Memory B cell (primary cell): ENCODE results near the gene PEX14.
"Not testable (repeated sequence)": the region's sequence is repeated elsewhere in the genome, so short reads cannot be mapped to it uniquely, and the experiment has no call there.

Source experiments
- ATAC-seq: fragments of 150-1000 bp; cut with Tn5 transposase; 2 replicates; pipeline ENCODE4 v1.10.0; 2021; ENCODE audit warnings: low read depth, mild to moderate bottlenecking, moderate library complexity
- DNase-seq, 2 donors: peaks; one replicate each; pipeline ENCODE4 v3.0.0; 2022; ENCODE audit warnings: low spot score in 2 of 2
- H3K27ac Mint-ChIP-seq: one replicate; pipeline ENCODE4 v1.8.0; 2022; ENCODE audit warnings: mild to moderate bottlenecking, moderate library complexity, mixed read lengths
- H3K27me3 Mint-ChIP-seq: one replicate; pipeline ENCODE4 v1.8.0; 2022; ENCODE audit warnings: mixed read lengths
- H3K36me3 Mint-ChIP-seq: one replicate; pipeline ENCODE4 v1.8.0; 2022; ENCODE audit warnings: mild to moderate bottlenecking, mixed read lengths
- H3K4me1 Mint-ChIP-seq: one replicate; pipeline ENCODE4 v1.8.0; 2022; ENCODE audit warnings: mixed read lengths
- H3K4me3 Mint-ChIP-seq: one replicate; pipeline ENCODE4 v1.8.0; 2022; ENCODE audit warnings: mild to moderate bottlenecking, moderate library complexity, mixed read lengths
- H3K9me3 Mint-ChIP-seq: one replicate; pipeline ENCODE4 v1.8.0; 2022; ENCODE audit warnings: mixed read lengths

The PEX14 gene, protein sequence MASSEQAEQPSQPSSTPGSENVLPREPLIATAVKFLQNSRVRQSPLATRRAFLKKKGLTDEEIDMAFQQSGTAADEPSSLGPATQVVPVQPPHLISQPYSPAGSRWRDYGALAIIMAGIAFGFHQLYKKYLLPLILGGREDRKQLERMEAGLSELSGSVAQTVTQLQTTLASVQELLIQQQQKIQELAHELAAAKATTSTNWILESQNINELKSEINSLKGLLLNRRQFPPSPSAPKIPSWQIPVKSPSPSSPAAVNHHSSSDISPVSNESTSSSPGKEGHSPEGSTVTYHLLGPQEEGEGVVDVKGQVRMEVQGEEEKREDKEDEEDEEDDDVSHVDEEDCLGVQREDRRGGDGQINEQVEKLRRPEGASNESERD

DNA sequence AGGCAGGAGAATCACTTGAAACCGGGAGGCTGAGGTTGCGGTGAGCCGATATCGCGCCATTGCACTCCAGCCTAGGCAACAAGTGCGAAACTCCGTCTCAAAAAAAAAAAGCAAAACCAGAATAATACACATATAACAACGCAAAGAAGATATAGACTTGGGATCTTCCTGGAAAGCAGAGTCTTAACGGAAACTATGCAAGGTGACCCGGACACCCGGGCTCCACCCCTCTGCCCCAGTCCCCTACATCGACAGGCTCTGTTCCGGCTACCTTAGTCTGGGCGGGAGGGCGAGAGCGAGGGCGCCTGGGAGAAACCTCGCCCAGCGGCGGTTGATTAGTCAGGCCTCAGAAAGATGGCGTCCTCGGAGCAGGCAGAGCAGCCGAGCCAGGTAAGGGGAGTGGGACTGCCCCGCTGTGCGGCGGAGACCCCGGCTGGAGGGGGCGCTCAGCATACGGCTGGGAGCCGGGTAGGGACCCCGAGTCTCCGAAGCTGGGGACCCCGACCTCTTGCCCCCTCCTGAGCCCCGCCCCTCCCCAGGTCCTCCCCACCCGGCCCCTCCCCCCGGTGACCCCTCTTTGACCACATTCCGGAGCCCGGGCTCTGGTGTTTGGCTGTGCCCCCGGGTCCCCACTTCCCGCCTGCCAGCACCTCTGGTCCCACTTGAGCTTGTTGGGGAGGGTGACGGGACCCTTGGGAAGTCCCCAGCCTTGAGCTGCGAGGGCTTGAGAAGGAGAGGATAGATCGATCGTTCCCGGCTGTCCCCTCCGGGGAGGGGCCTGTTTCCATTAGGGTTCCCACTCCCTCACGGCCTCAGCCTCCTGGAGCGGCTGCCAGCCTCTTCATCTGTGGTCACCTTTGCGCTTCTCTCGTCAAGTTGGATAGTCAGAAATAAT lies at the start of gene PEX14:
Gene PEX14, plus strand, starts transcription at position 338 of the 895 bp plus-strand sequence. Its CDS starts 17 bp downstream, at position 355.
- peak within 1 kb of the TSS; percentile 96 for H3K4me3 Mint-ChIP-seq
- ATAC-seq (peak; percentile 75), DNase-seq (peak; percentile 75 to 80)
- H3K27ac Mint-ChIP-seq = peak within 1 kb of the TSS; percentile 92
- H3K4me1 Mint-ChIP-seq = peaks cover 25% of the 10 kb centered on the region
- H3K27me3 Mint-ChIP-seq = no peaks in the 10 kb centered on the region
- no peaks in the 10 kb centered on the region for H3K9me3 Mint-ChIP-seq
- no peaks in the 10 kb centered on the region for H3K36me3 Mint-ChIP-seq

DNA sequence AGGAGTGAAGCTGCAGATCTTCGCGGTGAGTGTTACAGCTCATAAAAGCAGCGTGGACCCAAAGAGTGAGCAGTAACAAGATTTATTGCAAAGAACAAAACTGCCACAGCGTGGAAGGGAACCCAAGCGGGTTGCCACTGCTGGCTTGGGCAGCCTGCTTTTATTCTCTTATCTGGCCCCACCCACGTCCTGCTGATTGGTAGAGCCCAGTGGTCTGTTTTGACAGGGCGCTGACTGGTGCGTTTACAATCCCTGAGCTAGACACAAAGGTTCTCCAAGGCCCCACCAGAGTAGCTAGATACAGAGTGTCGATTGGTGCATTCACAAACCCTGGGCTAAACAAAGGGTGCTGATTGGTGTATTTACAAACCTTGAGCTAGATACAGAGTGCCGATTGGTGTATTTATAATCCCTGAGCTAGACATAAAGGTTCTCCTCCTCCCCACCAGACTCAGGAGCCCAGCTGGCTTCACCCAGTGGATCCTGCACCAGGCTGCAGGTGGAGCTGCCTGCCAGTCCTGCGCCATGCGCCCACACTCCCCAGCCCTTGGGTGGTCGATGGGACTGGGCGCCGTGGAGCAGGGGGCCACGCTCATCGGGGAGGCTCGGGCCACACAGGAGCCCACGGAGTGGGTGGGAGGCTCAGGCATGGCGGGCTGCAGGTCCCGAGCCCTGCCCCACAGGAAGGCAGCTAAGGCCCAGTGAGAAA lies 48.8 kb upstream of the PEX14 start:
- not testable (repeated sequence) for H3K27ac Mint-ChIP-seq, H3K9me3 Mint-ChIP-seq, H3K36me3 Mint-ChIP-seq, ATAC-seq, DNase-seq, H3K4me3 Mint-ChIP-seq, H3K4me1 Mint-ChIP-seq, H3K27me3 Mint-ChIP-seq

DNA sequence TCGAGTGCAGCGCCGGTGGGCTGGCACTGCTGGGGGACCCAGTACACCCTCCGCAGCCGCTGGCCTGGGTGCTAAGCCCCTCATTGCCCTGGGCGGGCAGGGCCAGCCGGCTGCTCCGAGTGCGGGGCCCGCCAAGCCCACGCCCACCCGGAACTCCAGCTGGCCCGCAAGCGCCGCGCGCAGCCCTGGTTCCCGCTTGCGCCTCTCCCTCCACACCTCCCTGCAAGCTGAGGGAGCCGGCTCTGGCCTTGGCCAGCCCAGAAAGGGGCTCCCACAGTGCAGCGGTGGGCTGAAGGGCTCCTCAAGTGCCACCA lies 48.3 kb upstream of the PEX14 start:
- H3K9me3 Mint-ChIP-seq, H3K36me3 Mint-ChIP-seq, H3K27ac Mint-ChIP-seq, H3K4me1 Mint-ChIP-seq, H3K4me3 Mint-ChIP-seq, ATAC-seq, DNase-seq, H3K27me3 Mint-ChIP-seq: not testable (repeated sequence)

DNA sequence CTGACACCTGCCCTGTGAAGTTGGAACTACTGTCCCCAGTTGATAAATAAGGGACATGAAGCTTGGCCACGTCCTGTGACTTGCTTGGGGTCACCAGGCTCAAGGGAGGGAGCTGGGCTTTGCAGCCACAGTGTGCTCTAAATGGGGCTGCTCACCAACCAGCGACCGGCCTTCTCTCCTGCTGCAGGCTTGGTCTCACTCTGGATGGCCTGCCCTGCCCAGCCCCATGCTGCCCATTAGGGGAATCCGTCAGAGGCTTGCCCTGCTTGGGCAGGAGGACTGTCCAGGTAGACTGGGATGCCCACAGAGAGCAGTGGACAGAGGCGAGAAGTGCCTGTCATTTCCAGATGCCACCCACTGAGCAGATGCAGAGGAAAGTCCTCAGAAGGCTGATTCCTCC lies 45.8 kb upstream of the PEX14 start:
- no peak for DNase-seq
- Mint-ChIP-seq H3K4me3 (peak overlapping the region; percentile 21), H3K9me3 (no peaks in the 10 kb centered on the region), H3K4me1 (peaks cover 11% of the 10 kb centered on the region), H3K36me3 (no peaks in the 10 kb centered on the region), H3K27ac (no peak overlapping the region), H3K27me3 (no peaks in the 10 kb centered on the region)
- no peak for ATAC-seq

DNA sequence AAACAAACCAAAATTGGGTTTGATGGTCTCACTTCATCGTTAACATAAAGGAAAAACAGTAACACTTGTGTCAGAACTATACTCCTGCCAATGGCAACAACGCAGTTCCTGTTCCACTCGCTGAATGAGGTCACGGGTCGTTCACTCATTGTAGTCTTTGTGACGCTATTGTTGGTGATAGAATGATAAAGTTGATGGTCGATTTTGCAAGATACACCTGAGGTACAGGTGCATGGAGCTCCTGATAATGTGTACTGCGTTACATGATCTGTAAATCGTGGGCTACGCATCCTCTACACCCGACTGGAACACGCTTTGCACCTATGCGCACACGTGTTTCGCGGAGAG lies 44.9 kb upstream of the PEX14 start:
- peak overlapping the region; percentile 99 for H3K27ac Mint-ChIP-seq
- peak overlapping the region; percentile 97 for H3K4me3 Mint-ChIP-seq
- ATAC-seq (peak; percentile 5), DNase-seq (no peak)
- peaks cover 11% of the 10 kb centered on the region for H3K4me1 Mint-ChIP-seq
- no peaks in the 10 kb centered on the region for H3K36me3 Mint-ChIP-seq
- no peaks in the 10 kb centered on the region for H3K9me3 Mint-ChIP-seq
- no peaks in the 10 kb centered on the region for H3K27me3 Mint-ChIP-seq

GRCh38 chr1:10430216-10431069 lies 44.3 kb upstream of the PEX14 start, which contains the start of gene CENPS:
TSS of gene CENPS (plus strand) at chr1:10430433. CDS start at chr1:10430518, 85 bp downstream.
- DNase-seq (peak; percentile 93 to 95), ATAC-seq (peak; percentile 79)
- Mint-ChIP-seq H3K4me1 (peaks cover 11% of the 10 kb centered on the region), H3K27me3 (no peaks in the 10 kb centered on the region), H3K36me3 (no peaks in the 10 kb centered on the region), H3K4me3 (peak within 1 kb of the TSS; percentile 97), H3K27ac (peak within 1 kb of the TSS; percentile 99), H3K9me3 (no peaks in the 10 kb centered on the region)

GRCh38 chr1:10431070-10431730 lies 43.5 kb upstream of the PEX14 start:
- H3K4me1 Mint-ChIP-seq = peaks cover 11% of the 10 kb centered on the region
- H3K9me3 Mint-ChIP-seq = no peaks in the 10 kb centered on the region
- no peaks in the 10 kb centered on the region for H3K36me3 Mint-ChIP-seq
- ATAC-seq (peak; percentile 1), DNase-seq (no peak)
- no peaks in the 10 kb centered on the region for H3K27me3 Mint-ChIP-seq
- peak overlapping the region; percentile 97 for H3K4me3 Mint-ChIP-seq
- peak overlapping the region; percentile 99 for H3K27ac Mint-ChIP-seq

DNA sequence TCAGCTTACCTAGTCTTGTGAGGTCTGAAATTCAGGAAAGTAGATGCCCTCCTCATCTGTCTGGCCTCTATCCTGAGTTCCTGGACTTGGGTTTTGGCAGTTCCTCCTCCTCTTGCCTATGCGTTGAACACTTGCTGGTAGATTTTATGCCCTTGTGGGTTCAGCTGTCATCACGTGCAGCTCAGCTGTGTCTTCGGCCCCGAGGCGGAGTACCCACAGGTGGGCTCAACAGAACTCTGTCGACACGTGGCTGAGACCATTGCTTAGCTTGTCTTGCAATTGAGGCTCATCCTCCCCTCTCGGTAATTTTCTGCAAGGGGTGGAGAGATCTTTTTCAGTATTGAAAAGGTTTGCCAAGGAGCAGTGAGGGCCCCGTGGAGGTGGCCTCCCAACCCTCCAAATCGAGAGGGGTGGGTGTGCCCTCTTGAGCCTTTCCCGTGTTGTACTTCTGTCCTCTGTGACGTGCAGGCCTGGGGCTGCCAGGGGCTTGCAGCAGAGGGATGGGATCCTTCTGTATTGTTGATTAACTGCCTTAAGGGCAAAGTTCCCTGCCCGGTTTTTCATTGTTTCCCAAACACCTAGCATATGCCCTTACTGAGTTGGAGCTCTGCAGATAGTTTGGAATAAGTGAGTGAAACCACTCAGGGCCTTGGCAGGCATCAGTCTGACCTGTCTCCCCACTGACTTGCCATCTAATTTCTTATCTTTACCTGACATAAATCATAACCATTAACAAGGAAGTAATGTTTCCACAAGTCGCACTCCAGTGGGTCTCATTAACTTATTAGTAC lies 41.6 kb upstream of the PEX14 start:
- H3K27ac Mint-ChIP-seq = no peak overlapping the region
- DNase-seq = no peak

DNA sequence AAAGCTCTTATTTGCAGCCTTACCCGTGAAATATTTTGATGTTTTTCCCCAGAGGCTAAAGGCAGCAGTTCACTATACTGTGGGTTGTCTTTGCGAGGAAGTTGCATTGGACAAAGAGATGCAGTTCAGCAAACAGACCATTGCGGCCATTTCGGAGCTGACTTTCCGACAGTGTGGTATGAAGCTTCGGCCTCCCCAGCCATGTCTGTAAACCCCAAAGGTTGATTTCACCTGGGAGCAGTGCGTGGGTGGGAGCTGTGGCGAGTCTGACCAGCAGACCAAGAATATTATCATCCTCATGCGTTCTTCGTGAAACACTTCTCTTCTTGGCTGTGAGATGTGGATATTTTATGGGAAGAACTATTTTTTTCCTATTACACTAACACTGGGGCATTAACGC lies 41.0 kb upstream of the PEX14 start:
- ATAC-seq (no peak), DNase-seq (no peak)
- no peaks in the 10 kb centered on the region for H3K27me3 Mint-ChIP-seq
- no peaks in the 10 kb centered on the region for H3K36me3 Mint-ChIP-seq
- H3K27ac Mint-ChIP-seq = no peak overlapping the region
- no peaks in the 10 kb centered on the region for H3K9me3 Mint-ChIP-seq
- peaks cover 9% of the 10 kb centered on the region for H3K4me1 Mint-ChIP-seq
- H3K4me3 Mint-ChIP-seq = no peak overlapping the region

More for the DNA sequence above, 41.6 kb upstream of the PEX14 start:
- H3K4me3 Mint-ChIP-seq = peak overlapping the region; percentile 5
- H3K36me3 Mint-ChIP-seq = no peaks in the 10 kb centered on the region
- no peaks in the 10 kb centered on the region for H3K9me3 Mint-ChIP-seq
- no peak for ATAC-seq
- H3K4me1 Mint-ChIP-seq = peaks cover 9% of the 10 kb centered on the region
- H3K27me3 Mint-ChIP-seq = no peaks in the 10 kb centered on the region

GRCh38 chr1:10434590-10434989 lies 40.2 kb upstream of the PEX14 start:
- ATAC-seq (no peak), DNase-seq (no peak)
- Mint-ChIP-seq H3K36me3 (no peaks in the 10 kb centered on the region), H3K27me3 (no peaks in the 10 kb centered on the region), H3K4me3 (no peak overlapping the region), H3K4me1 (peaks cover 9% of the 10 kb centered on the region), H3K9me3 (no peaks in the 10 kb centered on the region), H3K27ac (no peak overlapping the region)

- DNase-seq (no peak), ATAC-seq (no peak)
- peaks cover under 1% of the 10 kb centered on the region for H3K36me3 Mint-ChIP-seq
- H3K9me3 Mint-ChIP-seq = no peaks in the 10 kb centered on the region
- H3K27me3 Mint-ChIP-seq = no peaks in the 10 kb centered on the region
- H3K4me1 Mint-ChIP-seq = peaks cover 2% of the 10 kb centered on the region
- H3K27ac Mint-ChIP-seq = peak overlapping the region; percentile 24
- no peak overlapping the region for H3K4me3 Mint-ChIP-seq
These were observed 37.7 kb upstream of the PEX14 start for GRCh38 chr1:10437052-10437451.

DNA sequence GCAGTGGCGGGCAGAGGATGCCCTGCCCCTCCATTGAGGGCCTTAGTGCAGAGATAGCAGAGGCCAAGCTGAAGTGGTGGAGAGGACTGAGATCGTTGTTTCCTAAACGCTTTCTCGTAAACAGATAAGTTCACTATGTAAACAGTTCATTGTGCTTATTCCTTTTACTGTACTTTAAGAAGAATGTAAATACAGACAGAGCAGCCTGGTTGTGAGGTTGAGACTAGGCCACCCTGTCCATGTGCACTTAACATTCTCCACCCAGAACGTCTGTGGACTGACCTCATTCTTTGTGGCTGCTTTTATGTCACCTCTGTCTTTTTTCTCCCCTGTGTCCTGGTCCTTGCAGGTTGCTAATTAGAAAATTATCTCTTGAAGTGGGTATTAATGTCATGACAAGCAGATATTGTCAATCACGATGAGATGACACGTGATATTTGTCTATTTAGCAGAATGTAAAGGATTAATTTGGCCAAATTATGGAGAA lies 36.0 kb upstream of the PEX14 start:
- no peak overlapping the region for H3K27ac Mint-ChIP-seq
- ATAC-seq = no peak
- peaks cover 2% of the 10 kb centered on the region for H3K36me3 Mint-ChIP-seq
- H3K4me3 Mint-ChIP-seq = no peak overlapping the region
- no peaks in the 10 kb centered on the region for H3K9me3 Mint-ChIP-seq
- H3K27me3 Mint-ChIP-seq = no peaks in the 10 kb centered on the region
- H3K4me1 Mint-ChIP-seq = no peaks in the 10 kb centered on the region
- DNase-seq = no peak
